GM12864 (cell line): ENCODE results near the gene DYDC1.

ENCODE experiments used
- DNase-seq: peaks from one replicate; pipeline ENCODE4 v3.0.0-alpha.2; 2011; ENCODE audit warnings: low read depth
- H3K4me3 ChIP-seq: 2 replicates; pipeline ENCODE4 v1.5.1; 2011; ENCODE audit warnings: mild to moderate bottlenecking, low read depth, low read length, control low read depth
- CTCF ChIP-seq: IDR thresholded peaks from 2 replicates; pipeline ENCODE4 v1.5.1; 2011; ENCODE audit warnings: low read depth, mild to moderate bottlenecking, moderate library complexity, low read length, control low read depth, inconsistent platforms; ENCODE audit errors: missing control alignments

The DYDC1 gene

GRCh38 chr10:80289451-80290287, 66.9 kb downstream of the DYDC1 start, which contains the start of gene MAT1A:
Gene MAT1A, minus strand, starts transcription at chr10:80289658. Its CDS starts 235 bp downstream, at chr10:80289423.
- DNase-seq = no peak
- TF ChIP-seq CTCF = no peak
- no peak within 1 kb of the TSS for H3K4me3 ChIP-seq

GRCh38 chr10:80288849-80289248, 67.7 kb downstream of the DYDC1 start:
- DNase-seq = no peak
- H3K4me3 ChIP-seq = no peak overlapping the region
- no peak for TF ChIP-seq CTCF
